Stimulated activated CD4-positive, alpha-beta T cell treated with anti-CD3 and anti-CD28 coated beads, Interleukin-12 subunit alpha, Interleukin-12 subunit beta, amount 100 ng/mL, for 24 hours (primary cell): ENCODE measurements around the gene TNPO2.

Experiments used
- DNase-seq, 2 experiments: peaks; one replicate each; pipeline ENCODE4 v3.0.0-alpha.2; 2020; ENCODE audit warnings: low read depth in 2 of 2

The TNPO2 gene

GRCh38 chr19:12676384-12676792 lies 47.3 kb downstream of the TNPO2 start:
- DNase-seq, result peak; percentile 66 to 93

GRCh38 chr19:12675940-12676339 lies 47.8 kb downstream of the TNPO2 start:
- DNase-seq, result no peak

- no peak for DNase-seq
Observed at GRCh38 chr19:12675399-12675798, 48.3 kb downstream of the TNPO2 start.

GRCh38 chr19:12672744-12673143 lies 51.0 kb downstream of the TNPO2 start:
- no peak for DNase-seq

GRCh38 chr19:12670159-12670928 lies 53.4 kb downstream of the TNPO2 start:
- no peak for DNase-seq

- DNase-seq, result peak; percentile 56 to 59
Observed at GRCh38 chr19:12669270-12670158, 54.2 kb downstream of the TNPO2 start.

- DNase-seq, result peak in 1 of 2 experiments; percentile 54
Observed at GRCh38 chr19:12668932-12669269, 54.8 kb downstream of the TNPO2 start.

GRCh38 chr19:12668346-12668745 lies 55.4 kb downstream of the TNPO2 start:
- DNase-seq, result no peak

- no peak for DNase-seq
Observed at GRCh38 chr19:12667731-12668302, 55.9 kb downstream of the TNPO2 start.

- peak; percentile 67 to 74 for DNase-seq
Observed at GRCh38 chr19:12666265-12667048, 57.3 kb downstream of the TNPO2 start, which contains the start of the genes MAN2B1 and WDR83. Gene MAN2B1, minus strand, starts transcription at chr19:12666742. Its CDS starts 41 bp downstream, at chr19:12666701. Gene WDR83, plus strand, starts transcription at chr19:12666807. Its CDS starts 2,984 bp downstream, at chr19:12669791.

GRCh38 chr19:12665671-12666264 lies 58.0 kb downstream of the TNPO2 start:
- DNase-seq, result no peak

GRCh38 chr19:12665281-12665573 lies 58.5 kb downstream of the TNPO2 start:
- peak in 1 of 2 experiments; percentile 43 for DNase-seq

GRCh38 chr19:12664406-12665280 lies 59.1 kb downstream of the TNPO2 start:
- no peak for DNase-seq

GRCh38 chr19:12660980-12661379 lies 62.8 kb downstream of the TNPO2 start:
- no peak for DNase-seq

- DNase-seq, result no peak
Observed at GRCh38 chr19:12657966-12658365, 65.8 kb downstream of the TNPO2 start.

GRCh38 chr19:12656899-12657571 lies 66.7 kb downstream of the TNPO2 start:
- peak in 1 of 2 experiments; percentile 33 for DNase-seq

- DNase-seq, result no peak
Observed at GRCh38 chr19:12655546-12655945, 68.2 kb downstream of the TNPO2 start.

- no peak for DNase-seq
Observed at GRCh38 chr19:12652219-12652618, 71.5 kb downstream of the TNPO2 start.

- no peak for DNase-seq
Observed at GRCh38 chr19:12649941-12650340, 73.8 kb downstream of the TNPO2 start.
